DMS79 treated with DMSO at 0.1 percent for 48 hours (cell line): ENCODE measurements around the gene AP2B1.
"Not testable (repeated sequence)": the region's sequence is repeated elsewhere in the genome, so short reads cannot be mapped to it uniquely, and the experiment has no call there.

Experiments used
- DNase-seq: peaks from one replicate; lab custom pipeline; 2025; lab: John Stamatoyannopoulos, UW

Gene AP2B1

DNA sequence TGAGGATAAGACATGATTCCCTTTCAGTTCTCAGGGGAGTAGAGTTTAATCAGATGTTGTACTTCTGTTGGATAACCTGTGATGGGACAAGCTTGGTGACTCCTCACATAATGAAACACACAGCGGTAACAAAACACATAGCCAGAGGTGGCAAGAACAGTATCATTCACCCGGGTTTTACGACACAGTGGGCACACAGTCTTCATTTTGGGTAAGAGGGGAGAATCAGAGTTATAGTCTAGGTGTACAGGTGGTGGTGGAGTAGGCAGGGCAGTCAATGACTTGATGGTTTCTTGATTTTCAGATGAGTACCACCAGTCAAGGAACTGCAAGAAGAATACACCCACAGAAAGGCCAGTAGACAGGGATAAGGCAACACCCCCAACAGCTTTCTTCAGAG lies 11.4 kb upstream of the AP2B1 start:
- DNase-seq, result no peak

DNA sequence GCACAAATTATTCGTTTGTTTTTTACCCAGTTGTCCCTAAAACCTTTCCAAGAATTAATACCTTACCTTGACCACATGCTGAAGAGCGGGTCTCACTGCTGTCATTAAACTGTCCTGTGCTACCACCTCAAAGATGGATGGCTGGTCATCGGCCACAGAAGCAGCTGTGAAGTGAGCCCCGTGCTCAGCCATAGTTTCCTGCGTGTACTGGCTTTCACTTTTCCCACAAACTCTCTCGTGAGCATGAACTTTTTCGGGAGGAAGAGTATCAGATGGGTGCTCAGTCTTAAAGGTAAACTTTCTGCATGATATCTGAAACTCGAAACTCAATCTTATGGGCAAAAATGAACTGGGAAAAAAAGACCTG lies 9.3 kb upstream of the AP2B1 start:
- no peak for DNase-seq

GRCh38 chr17:35578197-35578928 lies 8.8 kb upstream of the AP2B1 start, which contains the start of gene PEX12:
TSS of gene PEX12 (minus strand) at chr17:35578571. CDS start at chr17:35578021, 550 bp downstream.
- DNase-seq, result peak; percentile 96

DNA sequence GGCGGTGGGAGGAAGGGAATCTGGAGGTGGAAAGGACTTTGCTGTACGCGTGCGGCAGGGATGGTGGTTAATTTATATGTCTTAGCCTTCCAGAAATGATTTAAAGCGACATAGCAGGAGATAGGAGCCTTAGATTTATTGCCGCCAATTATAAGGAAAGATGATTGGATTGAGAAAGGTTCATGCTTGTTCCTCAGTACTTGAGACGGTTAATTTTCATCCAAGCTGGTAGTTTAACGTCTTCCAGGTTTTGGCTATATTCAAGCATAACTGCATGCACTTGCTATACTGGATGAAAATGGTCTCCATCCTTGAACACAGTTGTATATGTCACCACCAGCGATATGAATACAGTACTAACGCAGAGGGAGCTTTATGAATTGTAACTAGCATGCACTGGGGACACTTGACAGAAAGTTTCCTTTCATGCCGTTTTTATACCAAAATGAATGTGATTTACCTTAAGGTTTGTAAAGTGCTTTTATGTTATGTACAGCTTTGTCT lies 8.1 kb upstream of the AP2B1 start:
- DNase-seq, result peak; percentile 41

GRCh38 chr17:35584061-35584460 lies 3.1 kb upstream of the AP2B1 start:
- no peak for DNase-seq

GRCh38 chr17:35586569-35587073 lies 501 bp upstream of the AP2B1 start:
- no peak for DNase-seq

DNA sequence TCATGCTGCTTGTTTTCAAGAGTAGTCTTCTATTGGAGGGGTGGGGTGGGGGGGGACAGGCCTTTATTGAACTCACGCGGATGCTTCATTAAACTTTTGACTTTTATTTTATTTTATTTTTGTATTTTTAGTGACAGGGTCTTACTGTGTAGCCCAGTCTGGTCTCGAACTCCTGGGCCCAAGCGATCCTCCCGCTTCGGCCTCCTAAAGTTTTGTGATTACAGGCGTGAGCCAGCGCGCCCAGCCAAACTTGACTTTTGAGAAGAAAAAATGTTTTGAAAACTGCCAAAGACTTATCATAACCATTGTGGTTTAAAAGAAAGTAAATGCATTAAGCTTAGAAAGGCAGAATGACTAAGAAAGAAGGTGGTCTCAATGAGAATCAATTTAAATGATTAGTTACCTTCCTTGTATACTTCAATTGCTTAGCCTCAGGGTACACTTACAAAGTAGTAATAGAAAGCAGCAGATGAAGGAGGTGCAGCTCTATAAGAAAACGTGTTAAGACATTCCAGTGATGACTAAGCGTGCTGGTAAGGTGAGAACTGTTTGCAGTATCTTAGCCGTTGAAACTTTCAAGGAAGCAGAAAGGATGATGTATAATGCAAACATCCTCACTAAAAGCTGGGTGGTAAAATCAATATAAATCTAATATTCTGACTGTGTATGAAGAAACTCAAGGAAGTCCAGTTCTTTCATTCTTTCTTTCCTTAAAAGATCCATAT lies 1.2 kb downstream of the AP2B1 start:
- peak; percentile 20 for DNase-seq

DNA sequence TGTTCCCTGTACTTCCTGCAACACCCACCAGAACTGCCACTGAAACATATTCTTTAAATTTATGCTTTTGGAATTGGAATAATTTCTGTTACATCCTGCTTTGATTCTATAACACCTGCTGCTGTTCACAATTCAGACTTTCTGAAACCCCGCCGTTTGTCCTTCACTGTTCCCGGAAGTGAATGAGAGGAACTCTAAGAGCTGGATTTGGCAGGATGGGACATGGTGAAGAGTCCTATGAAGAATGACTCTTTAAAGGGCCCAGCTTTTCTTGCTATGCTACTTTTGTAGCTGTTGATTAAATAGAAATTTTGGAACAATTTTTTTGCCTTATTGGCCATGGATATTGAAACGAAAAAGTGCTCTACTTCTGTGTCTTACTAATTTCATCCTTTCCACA lies 8.9 kb downstream of the AP2B1 start:
- no peak for DNase-seq

DNA sequence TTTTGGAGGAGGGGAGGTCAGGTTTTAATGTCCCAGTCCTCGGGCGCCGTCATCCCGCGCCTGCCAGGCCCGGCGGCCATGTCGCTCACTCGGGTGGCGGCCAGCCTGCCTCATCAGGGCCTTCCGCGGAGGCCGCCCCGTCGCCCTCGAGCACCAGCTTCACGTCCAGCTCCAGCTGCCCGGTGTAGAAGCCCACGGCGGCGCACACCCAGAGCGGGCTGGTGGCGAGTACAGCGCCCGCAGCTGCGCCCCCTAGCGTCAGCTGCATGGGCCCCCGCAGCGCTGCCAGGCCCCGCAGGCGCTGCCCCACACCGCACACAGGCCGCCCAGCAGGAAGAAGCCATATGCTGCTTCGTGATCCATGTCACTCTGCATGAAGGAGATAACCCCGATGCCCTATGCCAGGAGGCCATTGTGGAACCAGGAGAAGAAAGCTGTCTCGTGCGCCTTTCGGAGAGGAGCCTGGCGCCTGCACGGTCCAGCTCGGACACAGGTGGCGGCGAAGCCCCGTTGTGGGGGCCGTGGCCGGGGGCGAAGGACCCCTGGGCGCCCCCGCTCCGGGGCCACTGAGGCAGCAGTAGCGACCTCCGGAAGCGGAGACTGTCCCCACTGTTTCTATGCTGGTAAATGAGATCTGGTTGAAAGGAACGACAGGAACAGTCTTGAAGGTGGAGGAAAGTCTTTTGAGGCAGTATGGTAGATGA lies 9.6 kb downstream of the AP2B1 start:
- no peak for DNase-seq

DNA sequence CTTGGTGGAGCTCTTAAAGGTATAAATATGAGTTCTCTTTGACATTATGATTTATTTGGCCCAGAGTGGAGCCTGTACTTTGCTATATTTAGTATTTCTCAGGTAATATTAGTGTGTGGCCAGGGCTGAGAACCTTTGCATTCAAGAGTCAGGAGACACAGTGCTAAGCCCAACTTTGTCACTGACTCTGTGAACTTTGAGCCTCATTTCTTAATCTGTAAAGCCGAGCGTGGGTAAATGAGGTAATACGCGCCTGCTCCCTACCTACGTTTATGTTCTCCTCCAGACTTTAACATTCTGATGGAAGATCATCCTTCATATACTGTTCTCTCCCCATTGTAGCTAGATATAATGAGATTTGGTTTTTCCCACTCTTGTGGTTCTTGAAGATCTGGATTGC lies 10.5 kb downstream of the AP2B1 start:
- no peak for DNase-seq

DNA sequence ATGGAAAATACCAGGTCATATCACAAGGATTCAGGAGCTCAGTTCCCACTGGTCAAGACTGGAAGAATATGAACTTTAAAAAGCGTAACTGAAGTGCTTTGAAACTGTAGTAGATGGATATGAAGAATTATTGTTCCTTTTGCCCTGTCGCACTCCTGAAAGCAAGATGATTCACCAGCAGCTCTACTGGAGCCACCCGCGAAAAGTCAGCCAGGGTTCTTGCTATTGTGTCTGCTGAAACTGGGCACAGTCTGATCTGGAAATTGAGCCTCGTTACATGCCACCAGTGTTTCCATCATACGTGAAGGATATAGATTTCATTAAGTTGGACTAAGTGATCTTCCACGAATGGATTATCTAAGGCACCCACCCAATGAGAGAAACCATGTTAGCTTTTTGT lies 16.6 kb downstream of the AP2B1 start:
- DNase-seq, result no peak

DNA sequence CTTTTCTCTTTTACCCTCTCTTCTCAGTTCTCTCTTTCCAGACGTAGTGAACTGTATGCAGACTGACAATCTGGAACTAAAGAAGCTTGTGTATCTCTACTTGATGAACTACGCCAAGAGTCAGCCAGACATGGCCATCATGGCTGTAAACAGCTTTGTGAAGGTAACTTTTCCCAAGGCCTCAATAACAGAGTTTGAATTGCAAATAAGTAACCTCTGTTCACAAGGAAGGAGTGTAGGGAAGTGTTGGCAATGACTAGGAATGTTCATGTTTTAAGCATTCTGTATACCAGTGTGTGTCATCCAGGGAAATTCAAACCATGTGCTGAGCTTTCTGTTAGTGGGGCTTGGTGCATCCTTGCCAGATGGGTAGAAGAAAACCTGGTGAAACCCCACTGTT lies 18.6 kb downstream of the AP2B1 start:
- no peak for DNase-seq

GRCh38 chr17:35607239-35607847 lies 20.2 kb downstream of the AP2B1 start:
- DNase-seq, result peak; percentile 72

DNA sequence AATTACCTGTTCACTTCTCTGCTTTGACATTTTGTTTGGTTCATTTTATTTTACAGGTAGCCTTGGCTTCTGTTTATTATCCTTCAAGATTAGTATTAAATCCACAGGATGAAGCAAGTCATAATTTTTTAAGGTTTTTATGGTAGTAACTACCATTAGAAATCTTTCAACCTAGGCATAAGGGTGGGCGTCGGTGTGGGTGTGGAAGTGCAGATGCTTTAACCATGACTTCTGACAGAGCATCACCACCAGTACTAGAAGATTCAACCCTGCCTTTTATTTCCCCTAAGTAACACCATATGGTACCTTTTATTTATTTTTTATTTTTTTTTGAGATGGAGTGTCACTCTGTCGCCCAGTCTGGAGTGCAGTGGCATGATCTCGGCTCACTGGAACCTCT lies 22.7 kb downstream of the AP2B1 start:
- no peak for DNase-seq

DNA sequence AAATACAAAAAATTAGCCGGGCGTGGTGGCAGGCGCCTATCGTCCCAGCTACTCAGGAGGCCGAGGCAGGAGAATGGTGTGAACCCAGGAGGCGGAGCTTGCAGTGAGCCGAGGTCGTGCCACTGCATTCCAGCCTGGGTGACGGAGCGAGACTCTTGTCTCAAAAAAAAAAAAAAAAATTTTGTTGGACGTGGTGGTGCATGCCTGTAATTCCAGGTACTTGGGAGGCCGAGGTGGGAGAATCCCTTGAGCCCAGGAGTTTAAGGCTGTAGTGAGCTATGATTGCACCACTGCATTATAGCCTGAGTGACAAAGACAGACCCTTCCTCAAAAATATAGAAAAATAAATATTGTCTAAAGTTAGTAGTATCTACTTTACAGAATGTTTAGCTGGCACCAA lies 23.6 kb downstream of the AP2B1 start:
- DNase-seq, result not testable (repeated sequence)

- DNase-seq, result peak; percentile 76
These were observed 25.9 kb downstream of the AP2B1 start for GRCh38 chr17:35612924-35613521.

DNA sequence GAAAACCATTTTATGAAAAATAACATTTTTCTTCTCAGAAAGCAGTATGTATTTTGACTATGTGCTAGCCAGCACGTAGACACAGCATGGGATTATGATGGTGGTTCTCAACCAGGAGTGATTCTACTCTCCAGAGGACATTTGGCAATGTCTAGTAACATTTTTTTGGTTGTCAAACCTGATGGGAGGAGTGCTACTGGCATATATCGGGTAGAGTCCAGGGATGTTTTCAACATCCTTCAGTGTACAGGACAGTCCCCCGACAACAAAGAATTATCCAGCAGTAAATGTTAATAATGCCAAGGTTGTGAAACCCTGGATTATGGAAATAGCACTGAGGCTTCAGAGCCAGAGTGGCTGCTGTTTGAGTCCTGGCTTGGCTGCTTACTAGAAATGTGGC lies 27.7 kb downstream of the AP2B1 start:
- no peak for DNase-seq

GRCh38 chr17:35616536-35616935 lies 29.4 kb downstream of the AP2B1 start:
- DNase-seq, result no peak

DNA sequence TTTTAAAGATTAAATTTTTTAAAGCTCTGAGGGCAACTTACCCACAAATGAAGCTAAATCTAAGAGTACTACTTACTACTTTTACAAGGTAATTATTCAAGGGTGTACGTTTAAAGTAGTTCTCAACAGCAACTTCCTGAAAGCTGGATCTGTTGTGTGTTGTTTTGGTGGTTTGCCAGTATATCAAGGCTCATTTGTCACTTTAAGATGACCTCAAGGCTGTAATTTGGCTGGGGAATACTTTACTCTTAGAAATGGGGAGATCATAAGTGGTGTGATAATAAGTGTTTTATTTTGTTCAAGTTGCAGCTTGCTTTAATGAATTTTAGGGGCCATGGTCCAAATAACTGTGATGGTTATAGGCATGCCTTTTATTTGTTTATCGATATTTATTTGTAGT lies 30.4 kb downstream of the AP2B1 start:
- peak; percentile 99 for DNase-seq

GRCh38 chr17:35618628-35619027 lies 31.5 kb downstream of the AP2B1 start:
- no peak for DNase-seq

GRCh38 chr17:35621768-35622167 lies 34.6 kb downstream of the AP2B1 start:
- no peak for DNase-seq

DNA sequence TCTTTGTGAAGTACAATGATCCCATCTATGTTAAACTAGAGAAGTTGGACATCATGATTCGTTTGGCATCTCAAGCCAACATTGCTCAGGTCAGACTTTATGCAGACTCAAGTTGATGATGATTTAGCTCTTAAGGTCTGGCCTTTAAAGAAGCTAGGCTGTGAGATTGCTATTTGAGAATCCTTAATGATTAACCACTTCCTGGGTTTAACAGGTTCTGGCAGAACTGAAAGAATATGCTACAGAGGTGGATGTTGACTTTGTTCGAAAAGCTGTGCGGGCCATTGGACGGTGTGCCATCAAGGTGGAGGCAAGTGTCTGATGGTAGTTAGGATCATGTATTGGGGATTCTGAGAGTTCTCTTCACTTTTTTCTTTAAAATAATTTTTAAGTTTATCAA lies 40.3 kb downstream of the AP2B1 start:
- DNase-seq, result no peak
